Esophagus mucosa (tissue), 1 donor: ENCODE data around the gene IFNE. TPM values are rescaled to one million over a fixed set of nuclear protein-coding genes. Genes with fewer than 3 reads are reported as not detected.

Experiments
- ATAC-seq: fragments of 200-7000 bp; cut with Tn5 transposase; one replicate; pipeline ENCODE4 v1.9.1; 2020
- total RNA-seq: library from RNA; stranded (reverse); gene quantifications from one replicate; pipeline ENCODE4 v1.2.4, GENCODE V29; 2023
- donor health status: DM: yes; HTN: yes; CAD: no.

The IFNE gene
- total RNA-seq = 5.6 TPM

- no peak for ATAC-seq
Observed at GRCh38 chr9:21482213-21482612, at the start of gene IFNE. Gene IFNE (minus strand): TSS chr9:21482313. CDS start chr9:21481694, 619 bp downstream.

GRCh38 chr9:21528123-21528808, 46.2 kb upstream of the IFNE start:
- peak; percentile 32 for ATAC-seq

- peak; percentile 21 for ATAC-seq
Observed at GRCh38 chr9:21527579-21527978, 45.5 kb upstream of the IFNE start.

- ATAC-seq = no peak
Observed at GRCh38 chr9:21525174-21525573, 43.1 kb upstream of the IFNE start.

GRCh38 chr9:21524099-21524830, 42.2 kb upstream of the IFNE start:
- no peak for ATAC-seq

GRCh38 chr9:21523021-21524014, 41.2 kb upstream of the IFNE start:
- ATAC-seq = no peak

GRCh38 chr9:21522348-21522747, 40.2 kb upstream of the IFNE start:
- ATAC-seq = no peak

GRCh38 chr9:21521448-21521847, 39.3 kb upstream of the IFNE start:
- ATAC-seq = no peak

- ATAC-seq = no peak
Observed at GRCh38 chr9:21520501-21521228, 38.6 kb upstream of the IFNE start.

- ATAC-seq = no peak
Observed at GRCh38 chr9:21519855-21520434, 37.8 kb upstream of the IFNE start.

GRCh38 chr9:21516796-21517195, 34.7 kb upstream of the IFNE start:
- ATAC-seq = no peak

GRCh38 chr9:21513431-21513830, 31.3 kb upstream of the IFNE start:
- ATAC-seq = peak; percentile 54

GRCh38 chr9:21510806-21511205, 28.7 kb upstream of the IFNE start:
- no peak for ATAC-seq

- no peak for ATAC-seq
Observed at GRCh38 chr9:21507483-21507790, 25.3 kb upstream of the IFNE start.

- ATAC-seq = no peak
Observed at GRCh38 chr9:21506626-21507482, 24.7 kb upstream of the IFNE start.

GRCh38 chr9:21505425-21506179, 23.5 kb upstream of the IFNE start:
- ATAC-seq = peak; percentile 54

- no peak for ATAC-seq
Observed at GRCh38 chr9:21504894-21505293, 22.8 kb upstream of the IFNE start.

GRCh38 chr9:21504113-21504512, 22.0 kb upstream of the IFNE start:
- no peak for ATAC-seq

- no peak for ATAC-seq
Observed at GRCh38 chr9:21502586-21502985, 20.5 kb upstream of the IFNE start.

GRCh38 chr9:21499912-21500311, 17.8 kb upstream of the IFNE start:
- ATAC-seq = no peak
